Endothelial cell of umbilical vein (primary cell): Measurements from ENCODE around the gene RGS7. TPM values are rescaled to one million over a fixed set of nuclear protein-coding genes. Genes with fewer than 3 reads are reported as not detected.

Experiments
- BruUV-seq: library from RNA; stranded (reverse); fragments of 400-500 nt; replicated peaks from 2 replicates; lab custom pipeline; 2021; lab: Mats Ljungman, UMichigan
- CTCF ChIA-PET: fragments of 300-600, 350-600 bp; sonication (Branson Sonifier 250); formaldehyde crosslinking; loops from one replicate; lab custom pipeline; 2021; ENCODE audit warnings: antibody characterized with exemption, inconsistent platforms; lab: Charles Lee
- POLR2A ChIA-PET: fragments of 300-600, 350-600 bp; sonication (Branson Sonifier 250); formaldehyde crosslinking; loops from one replicate; lab custom pipeline; 2021; ENCODE audit warnings: antibody characterized with exemption, inconsistent platforms; lab: Charles Lee
- DNase-seq: peaks from one replicate; pipeline ENCODE4 v3.0.0-alpha.2; 2011; ENCODE audit warnings: low read depth, low spot score
- FAIRE-seq: peaks from 2 replicates; lab custom pipeline; 2011; peaks lifted over from hg19 to GRCh38; lab: Jason Lieb, UNC
- H2AFZ ChIP-seq: 2 replicates; pipeline ENCODE4 v1.6.0; 2012; ENCODE audit warnings: low read depth, low read length, control low read depth, inconsistent platforms
- H3K27ac ChIP-seq: 2 replicates; pipeline ENCODE4 v1.5.1; 2011; ENCODE audit warnings: low read depth, mild to moderate bottlenecking, control low read depth, low read length, moderate library complexity; ENCODE audit not compliant: insufficient read depth
- H3K27me3 ChIP-seq, 2 experiments: 2 replicates each; pipeline versions ENCODE4 v1.6.0 to v1.6.1; 2011; ENCODE audit warnings: low read length in 2 of 2, mixed read lengths in 1 of 2; ENCODE audit not compliant: control insufficient read depth in 2 of 2, insufficient read depth in 2 of 2
- H3K36me3 ChIP-seq, 2 experiments: 2 replicates in 1 of 2; 3 replicates in 1 of 2; pipeline ENCODE4 v1.5.1; 2011; ENCODE audit warnings: low read length in 2 of 2, mild to moderate bottlenecking in 1 of 2, moderate library complexity in 1 of 2; ENCODE audit not compliant: control insufficient read depth in 2 of 2, insufficient read depth in 2 of 2; ENCODE audit errors: extremely low read depth in 1 of 2
- H3K4me1 ChIP-seq: 3 replicates; pipeline ENCODE4 v1.5.1; 2011; ENCODE audit warnings: mild to moderate bottlenecking, low read length; ENCODE audit not compliant: control insufficient read depth, insufficient read depth; ENCODE audit errors: extremely low read depth
- H3K4me2 ChIP-seq: 2 replicates; pipeline ENCODE4 v1.6.1; 2011; ENCODE audit warnings: low read length, control low read depth, mixed read lengths; ENCODE audit not compliant: insufficient read depth
- H3K4me3 ChIP-seq, 3 experiments: fragments of 200-600 bp in 1 of 3; sonication (generic), shearing (Covaris generic) in 1 of 3; replicated peaks in 1 of 3; 2 replicates each; pipeline ENCODE4 v1.5.1; 2011 to 2016; ENCODE audit warnings: control low read depth in 3 of 3, low read length in 3 of 3, mild to moderate bottlenecking in 2 of 3, inconsistent platforms in 1 of 3, low read depth in 1 of 3, moderate library complexity in 1 of 3; ENCODE audit not compliant: insufficient read depth in 1 of 3
- H3K79me2 ChIP-seq: 2 replicates; pipeline ENCODE4 v1.6.0; 2012; ENCODE audit warnings: low read length, inconsistent platforms; ENCODE audit not compliant: control insufficient read depth, insufficient read depth
- H3K9ac ChIP-seq: replicated peaks from 2 replicates; pipeline ENCODE3; 2011; ENCODE audit warnings: low read length, control low read depth; ENCODE audit not compliant: insufficient read depth; ENCODE audit errors: extremely low read depth
- H3K9me1 ChIP-seq: replicated peaks from 3 replicates; pipeline ENCODE4 v1.6.0; 2011; ENCODE audit warnings: mild to moderate bottlenecking, low read length; ENCODE audit not compliant: control insufficient read depth, insufficient read depth; ENCODE audit errors: extremely low read depth
- H3K9me3 ChIP-seq: replicated peaks from 2 replicates; pipeline ENCODE4 v1.5.1; 2012; ENCODE audit warnings: low read length, inconsistent platforms; ENCODE audit not compliant: control insufficient read depth, insufficient read depth
- H4K20me1 ChIP-seq: replicated peaks from 2 replicates; pipeline ENCODE3; 2011; ENCODE audit warnings: mild to moderate bottlenecking, low read length; ENCODE audit not compliant: control insufficient read depth, insufficient read depth; ENCODE audit errors: extremely low read depth
- CTCF ChIP-seq, 2 donors: IDR thresholded peaks; 1 replicate in 1 of 2; 2 replicates in 1 of 2; pipeline ENCODE4 v1.5.1; 2011; ENCODE audit warnings: low read length in 2 of 2, mild to moderate bottlenecking in 2 of 2, moderate library complexity in 2 of 2, control low read depth in 1 of 2, inconsistent platforms in 1 of 2, low read depth in 1 of 2; ENCODE audit not compliant: insufficient read depth in 1 of 2; ENCODE audit errors: extremely low read depth in 1 of 2
- EZH2 ChIP-seq: IDR thresholded peaks from 2 replicates; pipeline ENCODE4 v1.6.1; 2012; ENCODE audit warnings: borderline replicate concordance, low read depth, mild to moderate bottlenecking, moderate library complexity, low read length, inconsistent platforms; ENCODE audit not compliant: severe bottlenecking
- FOS ChIP-seq: IDR thresholded peaks from 2 replicates; pipeline ENCODE4 v1.6.1; 2011; ENCODE audit warnings: mild to moderate bottlenecking, low read length, moderate library complexity, borderline replicate concordance; ENCODE audit not compliant: insufficient read depth
- GATA2 ChIP-seq: IDR thresholded peaks from 2 replicates; pipeline ENCODE4 v1.7.0; 2011; ENCODE audit warnings: low read depth, mild to moderate bottlenecking, moderate library complexity, mixed read lengths, low read length; ENCODE audit not compliant: insufficient read length, insufficient read depth
- JUN ChIP-seq: IDR thresholded peaks from 2 replicates; pipeline ENCODE4 v1.6.1; 2011; ENCODE audit warnings: borderline replicate concordance, low read depth; ENCODE audit not compliant: insufficient read length, insufficient read depth
- MAX ChIP-seq: IDR thresholded peaks from 2 replicates; pipeline ENCODE4 v1.6.1; 2011; ENCODE audit not compliant: insufficient read depth, insufficient read length
- MYC ChIP-seq: IDR thresholded peaks from one replicate; pipeline ENCODE4 v1.6.1; 2011; ENCODE audit warnings: mild to moderate bottlenecking, low read depth, low read length
- POLR2A ChIP-seq: IDR thresholded peaks from 2 replicates; pipeline ENCODE4 v1.6.1; 2012; ENCODE audit warnings: low read depth, mild to moderate bottlenecking, control low read depth, low read length
- POLR2AphosphoS5 ChIP-seq: IDR thresholded peaks from 2 replicates; pipeline ENCODE4 v1.6.1; 2012; ENCODE audit warnings: low read depth, mild to moderate bottlenecking, control low read depth, low read length, moderate library complexity; ENCODE audit not compliant: insufficient read depth
- dilution Hi-C: fragments of 300-500 bp; cut with MboI; formaldehyde crosslinking; loops from one replicate; pipeline ENCODE4 v1.15.0; 2019; ENCODE audit warnings: low sequenced_read_pairs; ENCODE audit not compliant: extremely low pct_ligation_motif_present
- intact Hi-C: fragments of 100-400 bp; cut with micrococcal nuclease; formaldehyde crosslinking; loops from one replicate; pipeline ENCODE4 v1.10.0; 2022
- polyA plus RNA-seq, 4 experiments: library from polyadenylated mRNA; depleted of rRNA in 3 of 4; stranded (reverse) in 3 of 4; unstranded in 1 of 4; fragments of >200 nt; gene quantifications; 2 replicates each; pipeline versions ENCODE4 v1.2.1 to v1.2.3, GENCODE V29; 2011 to 2012; ENCODE audit warnings: missing spikeins in 1 of 4
- total RNA-seq: library from RNA; stranded (reverse); gene quantifications from 2 replicates; pipeline ENCODE4 v1.2.3, GENCODE V29; 2021

Gene RGS7
- total and polyA plus RNA-seq, 2 donors (not counting 3 experiments of a cell fraction or from before 2014, with no cell fraction given): 0.43 to 0.44 TPM

DNA sequence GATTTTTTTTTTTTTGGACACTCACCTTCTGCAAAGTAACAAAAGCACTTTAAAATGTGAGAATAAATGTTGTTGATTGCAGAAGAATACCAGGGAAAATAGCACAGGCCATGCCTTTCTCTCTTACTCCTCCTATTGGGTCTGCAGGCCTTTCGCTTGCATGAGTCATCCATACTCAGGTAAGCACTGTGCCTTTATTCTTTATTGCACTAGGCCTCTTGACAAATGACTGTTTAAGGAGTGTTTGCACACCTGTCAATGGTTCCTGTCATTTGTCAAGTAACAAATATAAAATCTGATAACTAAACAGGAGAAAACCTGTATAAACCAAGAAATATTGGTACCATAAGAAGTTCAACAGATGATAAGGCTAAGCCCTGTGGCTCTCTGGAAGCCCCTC is 106.5 kb downstream of the RGS7 start:
- H3K9me1 ChIP-seq: no peaks in the 10 kb centered on the region
- no peak overlapping the region for H3K4me3 ChIP-seq
- ChIA-PET POLR2A (no interaction called here), CTCF (no interaction called here)
- FAIRE-seq: no peak
- H3K4me1 ChIP-seq: no peaks in the 10 kb centered on the region
- no peaks in the 10 kb centered on the region for H3K79me2 ChIP-seq
- no TSS peak for BruUV-seq
- TF ChIP-seq JUN: no peak
- no peak for TF ChIP-seq MAX
- no peak for TF ChIP-seq POLR2AphosphoS5
- TF ChIP-seq MYC: no peak
- TF ChIP-seq CTCF (IDR thresholded peaks at IDR 0.05; ENCODE audit: extremely low read depth in 1 of 2, insufficient read depth in 1 of 2, low read depth in 1 of 2, low read length in 2 of 2): no peak
- no peak for TF ChIP-seq FOS
- TF ChIP-seq EZH2: no peak
- no peak for TF ChIP-seq GATA2
- no peak for TF ChIP-seq POLR2A
- no peak overlapping the region for H2AFZ ChIP-seq
- intact Hi-C loops (no loop called here), dilution Hi-C loops (no loop called here)
- no peaks in the 10 kb centered on the region for H3K9me3 ChIP-seq
- H4K20me1 ChIP-seq: no peaks in the 10 kb centered on the region
- no peak overlapping the region for H3K9ac ChIP-seq
- no peak for DNase-seq
- H3K36me3 ChIP-seq: no peaks in the 10 kb centered on the region
- no peaks in the 10 kb centered on the region for H3K27me3 ChIP-seq
- H3K27ac ChIP-seq: no peak overlapping the region
- no peak overlapping the region for H3K4me2 ChIP-seq
